ENCODE results near the gene ERICH6B. TPM values are rescaled to one million over a fixed set of nuclear protein-coding genes. Genes with fewer than 3 reads are reported as not detected.

The ERICH6B gene
- total RNA-seq, 1 experiment from 2014 or later, result not detected

DNA sequence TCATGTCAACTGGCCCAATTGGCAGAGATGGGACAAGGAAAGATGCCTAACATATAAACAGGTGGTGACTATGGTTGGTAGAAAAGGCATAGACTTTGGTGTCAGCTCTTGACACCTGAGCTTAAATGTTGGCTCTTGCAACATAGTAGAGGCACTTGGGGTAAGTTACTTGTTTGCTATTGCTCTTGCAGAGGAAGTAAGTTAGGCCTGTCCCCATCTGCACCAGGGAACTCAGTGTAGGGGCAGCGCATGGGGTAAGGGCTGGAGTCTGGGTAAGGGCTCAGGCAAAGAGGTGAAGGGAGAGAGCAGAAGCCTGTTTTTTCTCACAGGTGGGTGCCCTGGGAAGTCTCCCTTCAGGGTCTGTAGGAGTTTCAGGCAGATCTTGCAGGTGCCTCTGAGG, 27.6 kb downstream of the ERICH6B start:
- peaks cover 27% of the 10 kb centered on the region for H3K27me3 Mint-ChIP-seq (ENCODE audit: insufficient read depth, unreplicated experiment)
- H3K27ac Mint-ChIP-seq (ENCODE audit: low read depth, unreplicated experiment), result no peak overlapping the region
- CTCF ChIA-PET, result no interaction called here
- TF ChIP-seq, protein P1, sequence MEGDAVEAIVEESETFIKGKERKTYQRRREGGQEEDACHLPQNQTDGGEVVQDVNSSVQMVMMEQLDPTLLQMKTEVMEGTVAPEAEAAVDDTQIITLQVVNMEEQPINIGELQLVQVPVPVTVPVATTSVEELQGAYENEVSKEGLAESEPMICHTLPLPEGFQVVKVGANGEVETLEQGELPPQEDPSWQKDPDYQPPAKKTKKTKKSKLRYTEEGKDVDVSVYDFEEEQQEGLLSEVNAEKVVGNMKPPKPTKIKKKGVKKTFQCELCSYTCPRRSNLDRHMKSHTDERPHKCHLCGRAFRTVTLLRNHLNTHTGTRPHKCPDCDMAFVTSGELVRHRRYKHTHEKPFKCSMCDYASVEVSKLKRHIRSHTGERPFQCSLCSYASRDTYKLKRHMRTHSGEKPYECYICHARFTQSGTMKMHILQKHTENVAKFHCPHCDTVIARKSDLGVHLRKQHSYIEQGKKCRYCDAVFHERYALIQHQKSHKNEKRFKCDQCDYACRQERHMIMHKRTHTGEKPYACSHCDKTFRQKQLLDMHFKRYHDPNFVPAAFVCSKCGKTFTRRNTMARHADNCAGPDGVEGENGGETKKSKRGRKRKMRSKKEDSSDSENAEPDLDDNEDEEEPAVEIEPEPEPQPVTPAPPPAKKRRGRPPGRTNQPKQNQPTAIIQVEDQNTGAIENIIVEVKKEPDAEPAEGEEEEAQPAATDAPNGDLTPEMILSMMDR (IDR thresholded peaks at IDR 0.05; ENCODE audit: unreplicated experiment), result no peak
- intact Hi-C loops (cut with micrococcal nuclease), result no loop called here
- no peaks in the 10 kb centered on the region for H3K4me1 Mint-ChIP-seq (ENCODE audit: insufficient read depth, unreplicated experiment)
- H3K9me3 Mint-ChIP-seq (ENCODE audit: unreplicated experiment), result no peaks in the 10 kb centered on the region
- H3K36me3 Mint-ChIP-seq (ENCODE audit: insufficient read depth, unreplicated experiment), result no peaks in the 10 kb centered on the region
- DNase-seq (ENCODE audit: unreplicated experiment), result no peak
- H3K4me3 Mint-ChIP-seq (ENCODE audit: unreplicated experiment), result no peak overlapping the region
- BruUV-seq (replicated peaks), result no TSS peak
- POLR2A ChIA-PET, result no interaction called here

DNA sequence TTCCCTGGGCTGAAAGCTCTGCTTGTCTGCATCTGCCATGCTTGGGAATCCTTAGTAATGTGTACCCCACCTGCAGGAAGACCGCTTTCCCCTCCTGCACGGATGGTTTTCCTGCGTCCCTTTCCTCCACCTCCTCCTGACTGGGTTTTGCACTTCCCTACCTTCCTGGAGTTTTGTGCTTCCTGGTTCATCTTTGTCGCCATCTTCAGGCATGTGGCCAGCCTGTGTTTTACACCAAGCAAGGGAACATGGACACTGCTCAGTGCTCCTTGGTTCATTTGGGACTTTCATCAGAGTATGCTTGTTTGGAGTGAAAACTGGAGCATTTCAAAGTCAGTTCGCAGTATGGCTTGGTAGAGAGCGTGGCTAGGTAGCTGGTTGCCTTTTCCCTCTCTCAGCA, 30.7 kb downstream of the ERICH6B start:
- BruUV-seq (replicated peaks), result no TSS peak
- no peaks in the 10 kb centered on the region for H3K36me3 Mint-ChIP-seq (ENCODE audit: insufficient read depth, unreplicated experiment)
- DNase-seq (ENCODE audit: unreplicated experiment), result peak; percentile 17
- TF ChIP-seq, protein P1 (IDR thresholded peaks at IDR 0.05; ENCODE audit: unreplicated experiment), result no peak
- no peaks in the 10 kb centered on the region for H3K9me3 Mint-ChIP-seq (ENCODE audit: unreplicated experiment)
- H3K4me3 Mint-ChIP-seq (ENCODE audit: unreplicated experiment), result no peak overlapping the region
- no peaks in the 10 kb centered on the region for H3K4me1 Mint-ChIP-seq (ENCODE audit: insufficient read depth, unreplicated experiment)
- ChIA-PET POLR2A (no interaction called here), CTCF (interaction anchor here (0.6 kb wide), 1 partner anchor 42 kb away, joined by 3 read pairs; no protein-coding TSS in a partner anchor)
- intact Hi-C loops (cut with micrococcal nuclease), result no loop called here
- peaks cover 36% of the 10 kb centered on the region for H3K27me3 Mint-ChIP-seq (ENCODE audit: insufficient read depth, unreplicated experiment)
- no peak overlapping the region for H3K27ac Mint-ChIP-seq (ENCODE audit: low read depth, unreplicated experiment)

DNA sequence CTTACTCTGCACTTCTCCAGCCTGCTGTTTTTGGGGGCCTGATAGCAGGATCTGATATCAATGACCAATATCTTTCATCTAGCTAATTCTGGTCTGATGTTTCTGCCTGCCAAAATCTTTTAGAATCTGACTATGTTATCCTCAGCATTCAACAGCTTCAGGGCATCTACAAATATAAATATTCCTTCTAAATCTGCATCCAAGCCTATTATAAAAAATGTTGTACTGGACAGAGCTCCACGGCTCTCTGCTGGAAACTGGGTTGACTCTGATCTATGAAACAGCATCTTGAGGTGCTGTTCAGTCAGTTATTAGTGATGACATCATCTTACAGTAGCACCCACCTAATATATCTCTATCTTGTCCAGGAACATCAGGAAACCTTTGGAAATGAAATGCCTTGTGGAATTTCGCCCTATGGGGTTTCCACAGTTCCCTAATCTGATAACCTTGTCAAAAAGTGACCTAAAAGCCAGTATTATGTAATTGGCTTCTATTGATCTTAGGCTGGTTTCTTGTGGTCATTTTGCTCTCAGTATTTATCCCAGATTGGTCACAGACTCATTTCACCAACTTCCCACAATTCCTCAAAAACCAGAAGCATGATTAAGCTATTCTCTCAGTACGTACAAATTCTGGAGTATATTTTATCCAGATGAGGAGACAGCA, 33.0 kb downstream of the ERICH6B start:
- intact Hi-C loops (cut with micrococcal nuclease), result no loop called here
- Mint-ChIP-seq H3K4me1 (ENCODE audit: insufficient read depth, unreplicated experiment) (no peaks in the 10 kb centered on the region), H3K36me3 (ENCODE audit: insufficient read depth, unreplicated experiment) (no peaks in the 10 kb centered on the region), H3K27me3 (ENCODE audit: insufficient read depth, unreplicated experiment) (peaks cover 58% of the 10 kb centered on the region), H3K27ac (ENCODE audit: low read depth, unreplicated experiment) (no peak overlapping the region), H3K9me3 (ENCODE audit: unreplicated experiment) (no peaks in the 10 kb centered on the region), H3K4me3 (ENCODE audit: unreplicated experiment) (no peak overlapping the region)
- POLR2A ChIA-PET, result no interaction called here
- CTCF ChIA-PET, result interaction anchor here (0.6 kb wide), 1 partner anchor 102 kb away, joined by 3 read pairs; no protein-coding TSS in a partner anchor
- DNase-seq (ENCODE audit: unreplicated experiment), result no peak
- TF ChIP-seq, protein P1 (IDR thresholded peaks at IDR 0.05; ENCODE audit: unreplicated experiment), result no peak
- BruUV-seq (replicated peaks), result no TSS peak

DNA sequence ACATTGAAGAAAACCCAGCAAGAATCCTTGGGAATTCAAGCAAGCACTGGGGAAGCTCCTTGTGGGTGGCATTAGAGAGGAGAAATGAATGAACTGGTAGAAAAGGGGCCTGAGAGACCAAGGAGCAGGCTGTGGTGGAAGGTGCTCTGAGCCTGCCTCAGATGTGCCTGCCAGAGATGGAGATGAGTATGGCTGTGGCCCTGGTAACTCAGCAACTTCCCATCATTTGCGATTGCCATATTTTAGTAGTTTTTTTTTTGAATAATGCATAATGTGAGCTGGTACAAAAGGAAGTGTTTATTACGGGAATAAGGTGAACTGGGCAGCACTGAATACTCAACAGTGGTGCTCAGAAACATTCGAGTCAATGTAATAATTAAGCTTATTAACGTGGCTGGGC, 39.1 kb downstream of the ERICH6B start:
- no peak for DNase-seq (ENCODE audit: unreplicated experiment)
- no peak overlapping the region for H3K27ac Mint-ChIP-seq (ENCODE audit: low read depth, unreplicated experiment)
- POLR2A ChIA-PET, result interaction anchor here (1.1 kb wide), 1 partner anchor 719 kb away, joined by 3 read pairs; no protein-coding TSS in a partner anchor
- H3K4me1 Mint-ChIP-seq (ENCODE audit: insufficient read depth, unreplicated experiment), result no peaks in the 10 kb centered on the region
- no TSS peak for BruUV-seq (replicated peaks)
- intact Hi-C loops (cut with micrococcal nuclease), result no loop called here
- CTCF ChIA-PET, result interaction anchor here (0.6 kb wide), 1 partner anchor 627 kb away, joined by 3 read pairs; no protein-coding TSS in a partner anchor
- H3K4me3 Mint-ChIP-seq (ENCODE audit: unreplicated experiment), result no peak overlapping the region
- no peaks in the 10 kb centered on the region for H3K9me3 Mint-ChIP-seq (ENCODE audit: unreplicated experiment)
- TF ChIP-seq, protein P1 (IDR thresholded peaks at IDR 0.05; ENCODE audit: unreplicated experiment), result no peak
- H3K36me3 Mint-ChIP-seq (ENCODE audit: insufficient read depth, unreplicated experiment), result no peaks in the 10 kb centered on the region
- peaks cover 78% of the 10 kb centered on the region for H3K27me3 Mint-ChIP-seq (ENCODE audit: insufficient read depth, unreplicated experiment)

All from MCF 10A (cell line).